ENCODE measurements around the gene TBX19. TPM values are rescaled to one million over a fixed set of nuclear protein-coding genes. Genes with fewer than 3 reads are reported as not detected.

TBX19 gene
- polyA plus RNA-seq, 1 donor (not counting 4 experiments of a cell fraction or from before 2014, with no cell fraction given) = 0.93 TPM

DNA sequence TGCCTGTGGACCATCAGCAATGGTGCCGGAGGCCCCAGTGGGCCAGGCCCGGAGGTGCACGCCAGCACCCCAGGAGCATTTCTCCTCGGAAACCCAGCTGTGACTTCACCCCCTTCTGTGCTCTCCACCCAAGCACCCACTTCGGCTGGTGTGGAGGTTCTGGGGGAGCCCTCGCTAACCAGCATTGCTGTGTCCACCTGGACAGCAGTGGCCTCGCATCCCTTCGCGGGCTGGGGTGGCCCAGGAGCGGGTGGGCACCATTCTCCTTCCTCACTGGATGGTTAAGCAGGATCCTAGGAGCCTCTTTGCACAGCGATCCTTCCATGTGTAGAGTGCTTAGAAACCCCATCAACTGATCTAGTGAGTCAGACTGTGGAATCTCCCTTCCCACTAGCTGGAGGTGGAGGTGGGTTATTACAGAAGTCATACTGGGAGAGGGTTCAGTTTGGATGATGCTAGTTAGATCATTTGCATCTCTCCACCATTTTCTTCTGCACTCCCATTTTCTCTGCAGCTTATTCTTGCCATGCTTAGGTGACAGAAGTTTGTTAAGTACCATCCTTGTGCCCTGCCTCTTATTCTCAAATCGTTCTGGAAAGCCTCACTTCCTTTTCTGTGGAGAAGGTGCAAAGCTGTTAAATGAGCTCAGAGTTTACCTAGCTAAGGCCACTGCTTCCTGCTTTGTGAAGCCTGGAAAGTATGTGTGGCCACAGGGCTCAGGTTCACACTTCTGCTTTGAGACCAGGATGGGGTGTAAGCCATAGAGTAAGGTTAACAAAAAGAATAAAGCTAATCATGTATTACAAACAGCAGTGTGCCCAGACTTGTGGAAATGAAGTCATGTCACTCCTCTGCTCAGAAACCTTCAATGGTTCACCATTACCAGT is 32.3 kb downstream of the TBX19 start:
- dilution Hi-C loops (cut with MboI; ENCODE audit: extremely low pct_ligation_motif_present, low sequenced_read_pairs) = no loop called here
- DNase-seq (ENCODE audit: low read depth, low spot score) = no peak

DNA sequence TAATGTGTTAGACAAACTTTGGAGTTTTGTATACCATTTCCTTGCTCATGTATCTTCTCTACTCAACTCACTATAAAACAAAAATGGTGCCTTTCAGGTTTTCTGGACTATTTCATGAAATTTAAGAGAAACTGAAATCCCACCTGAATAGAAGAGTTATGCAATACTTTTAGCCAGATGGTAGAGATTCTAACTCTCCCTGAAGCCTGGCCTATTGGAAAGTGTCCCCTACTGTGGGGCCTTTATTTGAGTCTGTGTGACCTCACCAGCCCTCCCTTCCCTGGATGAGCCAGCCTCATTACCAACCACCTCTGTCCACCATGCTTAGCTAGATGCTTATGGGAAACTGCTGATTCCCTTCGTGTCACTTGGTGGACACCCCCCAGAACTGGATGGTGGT is 35.5 kb downstream of the TBX19 start:
- no peak overlapping the region for H3K9ac ChIP-seq (ENCODE audit: control insufficient read depth, extremely low read depth, insufficient read depth, low read length)
- no peak overlapping the region for H3K4me2 ChIP-seq (ENCODE audit: control insufficient read depth, extremely low read depth, insufficient read depth, low read depth, low read length)
- H3K36me3 ChIP-seq (ENCODE audit: control insufficient read depth in 2 of 2, extremely low read depth in 1 of 2, insufficient read depth in 2 of 2, low read length in 2 of 2) = no peaks in the 10 kb centered on the region
- no peaks in the 10 kb centered on the region for H3K79me2 ChIP-seq (ENCODE audit: control insufficient read depth, insufficient read depth, low read length)
- dilution Hi-C loops (cut with MboI; ENCODE audit: extremely low pct_ligation_motif_present, low sequenced_read_pairs) = no loop called here
- FAIRE-seq (no peak), DNase-seq (ENCODE audit: low read depth, low spot score) (no peak)
- H3K9me3 ChIP-seq (ENCODE audit: control insufficient read depth, low read depth, low read length) = no peaks in the 10 kb centered on the region
- H3K9me1 ChIP-seq (ENCODE audit: control insufficient read depth, extremely low read depth, insufficient read depth, low read length) = no peaks in the 10 kb centered on the region
- H3K4me3 ChIP-seq (ENCODE audit: control insufficient read depth in 2 of 3, extremely low read depth in 1 of 3, insufficient read depth in 2 of 3, low read depth in 1 of 3, low read length in 3 of 3) = no peak overlapping the region
- H3K27ac ChIP-seq (ENCODE audit: control insufficient read depth, insufficient read depth, low read length) = no peak overlapping the region
- H4K20me1 ChIP-seq (ENCODE audit: control insufficient read depth, extremely low read depth, insufficient read depth, low read length) = no peaks in the 10 kb centered on the region
- H3K4me1 ChIP-seq (ENCODE audit: control insufficient read depth, extremely low read depth, insufficient read depth, low read length) = peaks cover 13% of the 10 kb centered on the region
- H3K27me3 ChIP-seq (ENCODE audit: control insufficient read depth, extremely low read depth, insufficient read depth, low read length) = no peaks in the 10 kb centered on the region
- TF ChIP-seq, protein P1, sequence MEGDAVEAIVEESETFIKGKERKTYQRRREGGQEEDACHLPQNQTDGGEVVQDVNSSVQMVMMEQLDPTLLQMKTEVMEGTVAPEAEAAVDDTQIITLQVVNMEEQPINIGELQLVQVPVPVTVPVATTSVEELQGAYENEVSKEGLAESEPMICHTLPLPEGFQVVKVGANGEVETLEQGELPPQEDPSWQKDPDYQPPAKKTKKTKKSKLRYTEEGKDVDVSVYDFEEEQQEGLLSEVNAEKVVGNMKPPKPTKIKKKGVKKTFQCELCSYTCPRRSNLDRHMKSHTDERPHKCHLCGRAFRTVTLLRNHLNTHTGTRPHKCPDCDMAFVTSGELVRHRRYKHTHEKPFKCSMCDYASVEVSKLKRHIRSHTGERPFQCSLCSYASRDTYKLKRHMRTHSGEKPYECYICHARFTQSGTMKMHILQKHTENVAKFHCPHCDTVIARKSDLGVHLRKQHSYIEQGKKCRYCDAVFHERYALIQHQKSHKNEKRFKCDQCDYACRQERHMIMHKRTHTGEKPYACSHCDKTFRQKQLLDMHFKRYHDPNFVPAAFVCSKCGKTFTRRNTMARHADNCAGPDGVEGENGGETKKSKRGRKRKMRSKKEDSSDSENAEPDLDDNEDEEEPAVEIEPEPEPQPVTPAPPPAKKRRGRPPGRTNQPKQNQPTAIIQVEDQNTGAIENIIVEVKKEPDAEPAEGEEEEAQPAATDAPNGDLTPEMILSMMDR (optimal IDR thresholded peaks at IDR 0.05 in 1 of 3, IDR thresholded peaks at IDR 0.05 in 1 of 3, conservative IDR thresholded peaks at IDR 0.05 in 1 of 3; ENCODE audit: extremely low read depth in 1 of 3, insufficient read depth in 2 of 3, low read length in 3 of 3) = no peak
- TF ChIP-seq EZH2 (IDR thresholded peaks at IDR 0.05; ENCODE audit: low read length) = no peak
- no peak overlapping the region for H2AFZ ChIP-seq (ENCODE audit: control insufficient read depth, low read length)

More for the DNA sequence above, 32.3 kb downstream of the TBX19 start:
- no peak for TF ChIP-seq EZH2 (IDR thresholded peaks at IDR 0.05; ENCODE audit: low read length)
- TF ChIP-seq, protein P1 (optimal IDR thresholded peaks at IDR 0.05 in 1 of 3, IDR thresholded peaks at IDR 0.05 in 1 of 3, conservative IDR thresholded peaks at IDR 0.05 in 1 of 3; ENCODE audit: extremely low read depth in 1 of 3, insufficient read depth in 2 of 3, low read length in 3 of 3) = no peak
- Histone ChIP-seq H3K9ac (ENCODE audit: control insufficient read depth, extremely low read depth, insufficient read depth, low read length) (no peak overlapping the region), H3K4me3 (ENCODE audit: control insufficient read depth in 2 of 3, extremely low read depth in 1 of 3, insufficient read depth in 2 of 3, low read depth in 1 of 3, low read length in 3 of 3) (no peak overlapping the region), H4K20me1 (ENCODE audit: control insufficient read depth, extremely low read depth, insufficient read depth, low read length) (no peaks in the 10 kb centered on the region), H3K79me2 (ENCODE audit: control insufficient read depth, insufficient read depth, low read length) (no peaks in the 10 kb centered on the region), H3K9me3 (ENCODE audit: control insufficient read depth, low read depth, low read length) (no peaks in the 10 kb centered on the region), H3K27me3 (ENCODE audit: control insufficient read depth, extremely low read depth, insufficient read depth, low read length) (no peaks in the 10 kb centered on the region), H2AFZ (ENCODE audit: control insufficient read depth, low read length) (peak overlapping the region; percentile 68), H3K4me1 (ENCODE audit: control insufficient read depth, extremely low read depth, insufficient read depth, low read length) (peaks cover 7% of the 10 kb centered on the region), H3K4me2 (ENCODE audit: control insufficient read depth, extremely low read depth, insufficient read depth, low read depth, low read length) (peak overlapping the region; percentile 2), H3K9me1 (ENCODE audit: control insufficient read depth, extremely low read depth, insufficient read depth, low read length) (no peaks in the 10 kb centered on the region), H3K27ac (ENCODE audit: control insufficient read depth, insufficient read depth, low read length) (peak overlapping the region; percentile 5), H3K36me3 (ENCODE audit: control insufficient read depth in 2 of 2, extremely low read depth in 1 of 2, insufficient read depth in 2 of 2, low read length in 2 of 2) (no peaks in the 10 kb centered on the region)
- peak; percentile 43 for FAIRE-seq

Data from keratinocyte (primary cell).